ENCODE results near the gene SPAG7. TPM values are rescaled to one million over a fixed set of nuclear protein-coding genes. Genes with fewer than 3 reads are reported as not detected.

The SPAG7 gene
- total and polyA plus RNA-seq, 10 donors, result 34.8 to 89.1 (median 55.5) TPM

- intact Hi-C loops (cut with DNase I; ENCODE audit: low total_unique reads), result no loop called here
- no peaks in the 10 kb centered on the region for H3K27me3 ChIP-seq (replicated peaks in 1 of 7)
- H3K4me1 ChIP-seq, result peaks cover 63 to 84% (median 81%) of the 10 kb centered on the region in 6 donors
- H3K4me3 ChIP-seq, result peak overlapping the region in 1 of 8 donors; percentile 78
- peak overlapping the region; percentile 66 to 99 (median 98) for H3K27ac ChIP-seq
- WGBS, 5 donors, result 73 to 82% (median 78%) methylated on average over 13 of the region's 13 CpGs
- no peaks in the 10 kb centered on the region for H3K9me3 ChIP-seq
- no peak for DNase-seq
- H3K36me3 ChIP-seq, result peaks cover 0 to 65% (median 47%) of the 10 kb centered on the region in 6 donors
- TF ChIP-seq POLR2A (IDR thresholded peaks at IDR 0.05), result no peak
- TF ChIP-seq, protein P1, sequence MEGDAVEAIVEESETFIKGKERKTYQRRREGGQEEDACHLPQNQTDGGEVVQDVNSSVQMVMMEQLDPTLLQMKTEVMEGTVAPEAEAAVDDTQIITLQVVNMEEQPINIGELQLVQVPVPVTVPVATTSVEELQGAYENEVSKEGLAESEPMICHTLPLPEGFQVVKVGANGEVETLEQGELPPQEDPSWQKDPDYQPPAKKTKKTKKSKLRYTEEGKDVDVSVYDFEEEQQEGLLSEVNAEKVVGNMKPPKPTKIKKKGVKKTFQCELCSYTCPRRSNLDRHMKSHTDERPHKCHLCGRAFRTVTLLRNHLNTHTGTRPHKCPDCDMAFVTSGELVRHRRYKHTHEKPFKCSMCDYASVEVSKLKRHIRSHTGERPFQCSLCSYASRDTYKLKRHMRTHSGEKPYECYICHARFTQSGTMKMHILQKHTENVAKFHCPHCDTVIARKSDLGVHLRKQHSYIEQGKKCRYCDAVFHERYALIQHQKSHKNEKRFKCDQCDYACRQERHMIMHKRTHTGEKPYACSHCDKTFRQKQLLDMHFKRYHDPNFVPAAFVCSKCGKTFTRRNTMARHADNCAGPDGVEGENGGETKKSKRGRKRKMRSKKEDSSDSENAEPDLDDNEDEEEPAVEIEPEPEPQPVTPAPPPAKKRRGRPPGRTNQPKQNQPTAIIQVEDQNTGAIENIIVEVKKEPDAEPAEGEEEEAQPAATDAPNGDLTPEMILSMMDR (IDR thresholded peaks at IDR 0.05 in 8 of 11, conservative IDR thresholded peaks at IDR 0.05 in 3 of 11), result no peak
- TF ChIP-seq POLR2AphosphoS5 (IDR thresholded peaks at IDR 0.05), result no peak
Observed at GRCh38 chr17:4942760-4943508, 24.7 kb downstream of the SPAG7 start.

GRCh38 chr17:4941319-4941610 is 26.4 kb downstream of the SPAG7 start:
- H3K4me3 ChIP-seq, result peak overlapping the region; percentile 57 to 95 (median 78)
- peak overlapping the region; percentile 93 to 99 (median 97) for H3K27ac ChIP-seq
- H3K4me1 ChIP-seq, result peaks cover 58 to 90% (median 78%) of the 10 kb centered on the region in 6 donors
- no peak for DNase-seq
- WGBS, 5 donors, result 25 to 48% (median 31%) methylated on average over 4 of the region's 4 CpGs
- peaks cover 0 to 71% (median 54%) of the 10 kb centered on the region in 6 donors for H3K36me3 ChIP-seq
- intact Hi-C loops (cut with DNase I; ENCODE audit: low total_unique reads), result loop anchor here (2.0 kb wide), 1 partner anchor 26 kb away; the partner anchor contains the start of gene SPAG7
- H3K9me3 ChIP-seq, result no peaks in the 10 kb centered on the region
- no peak for TF ChIP-seq POLR2A (IDR thresholded peaks at IDR 0.05)
- TF ChIP-seq, protein P1 (IDR thresholded peaks at IDR 0.05 in 8 of 11, conservative IDR thresholded peaks at IDR 0.05 in 3 of 11), result no peak
- no peak for TF ChIP-seq POLR2AphosphoS5 (IDR thresholded peaks at IDR 0.05)
- no peaks in the 10 kb centered on the region for H3K27me3 ChIP-seq (replicated peaks in 1 of 7)

DNA sequence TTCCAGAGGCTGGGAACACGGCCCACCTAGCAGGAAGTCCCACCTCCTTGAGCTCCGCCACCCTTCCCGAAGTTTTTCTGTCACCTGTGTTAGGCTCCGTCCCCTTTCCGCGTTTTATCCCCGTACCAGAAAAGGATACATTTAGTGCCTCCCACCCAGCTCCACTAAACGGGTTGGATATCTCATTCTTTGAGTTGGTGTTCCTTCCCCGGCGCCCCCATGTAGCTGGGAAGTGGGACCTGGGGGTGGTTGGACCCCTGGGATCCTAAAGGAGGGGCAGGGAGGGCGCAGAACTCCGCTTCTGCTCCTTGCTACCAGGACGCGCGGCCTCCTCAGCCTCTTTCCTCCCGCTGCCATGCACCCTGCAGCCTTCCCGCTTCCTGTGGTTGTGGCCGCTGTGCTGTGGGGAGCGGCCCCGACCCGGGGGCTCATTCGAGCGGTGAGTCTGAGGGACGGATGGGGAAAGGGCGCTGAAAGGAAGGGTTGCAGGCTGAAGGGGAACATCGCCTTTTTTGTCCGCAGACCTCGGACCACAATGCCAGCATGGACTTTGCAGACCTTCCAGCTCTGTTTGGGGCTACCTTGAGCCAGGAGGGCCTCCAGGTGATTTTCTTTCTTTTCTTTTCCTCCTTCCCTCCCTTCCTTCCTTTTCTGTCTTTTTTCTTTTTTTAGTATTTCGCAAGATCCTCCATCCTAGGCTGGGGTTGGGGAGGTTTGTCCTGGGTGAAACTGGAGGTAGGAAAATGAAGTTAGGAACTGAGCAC is 26.9 kb downstream of the SPAG7 start:
- H3K27me3 ChIP-seq (replicated peaks in 1 of 7), result no peaks in the 10 kb centered on the region
- H3K27ac ChIP-seq, result peak overlapping the region; percentile 93 to 99 (median 97)
- TF ChIP-seq POLR2AphosphoS5 (IDR thresholded peaks at IDR 0.05) (peak in 2 of 3 donors; percentile 67 to 81), POLR2A (IDR thresholded peaks at IDR 0.05) (no peak)
- TF ChIP-seq, protein P1 (IDR thresholded peaks at IDR 0.05 in 8 of 11, conservative IDR thresholded peaks at IDR 0.05 in 3 of 11), result no peak
- DNase-seq, result peak; percentile 91
- intact Hi-C loops (cut with DNase I; ENCODE audit: low total_unique reads), result loop anchor here (2.0 kb wide), 1 partner anchor 26 kb away; the partner anchor contains the start of gene SPAG7
- H3K4me3 ChIP-seq, result peak overlapping the region; percentile 57 to 95 (median 78)
- 0 to 1% (median 1%) methylated on average over 23 to 29 of the region's 29 CpGs for WGBS, 5 donors
- H3K9me3 ChIP-seq, result no peaks in the 10 kb centered on the region
- H3K4me1 ChIP-seq, result peaks cover 53 to 86% (median 73%) of the 10 kb centered on the region in 6 donors
- H3K36me3 ChIP-seq, result peaks cover 0 to 71% (median 49%) of the 10 kb centered on the region in 6 donors

Measured in spleen (tissue), 11 donors.